ENCODE data around the gene HMX1. TPM values are rescaled to one million over a fixed set of nuclear protein-coding genes. Genes with fewer than 3 reads are reported as not detected.

HMX1 gene
- polyA plus RNA-seq, 1 donor (not counting 4 experiments of a cell fraction or from before 2014, with no cell fraction given), result not detected

- no peak for TF ChIP-seq EZH2 (IDR thresholded peaks at IDR 0.05; ENCODE audit: low read length)
- no peak for TF ChIP-seq CTCF (optimal IDR thresholded peaks at IDR 0.05 in 1 of 3, IDR thresholded peaks at IDR 0.05 in 1 of 3, conservative IDR thresholded peaks at IDR 0.05 in 1 of 3; ENCODE audit: extremely low read depth in 1 of 3, insufficient read depth in 2 of 3, low read length in 3 of 3)
- H3K79me2 ChIP-seq (ENCODE audit: control insufficient read depth, insufficient read depth, low read length), result no peaks in the 10 kb centered on the region
- no peak overlapping the region for H3K4me3 ChIP-seq (ENCODE audit: control insufficient read depth in 2 of 3, extremely low read depth in 1 of 3, insufficient read depth in 2 of 3, low read depth in 1 of 3, low read length in 3 of 3)
- H3K36me3 ChIP-seq (ENCODE audit: control insufficient read depth in 2 of 2, extremely low read depth in 1 of 2, insufficient read depth in 2 of 2, low read length in 2 of 2), result no peaks in the 10 kb centered on the region
- H3K27me3 ChIP-seq (ENCODE audit: control insufficient read depth, extremely low read depth, insufficient read depth, low read length), result no peaks in the 10 kb centered on the region
- no peak overlapping the region for H2AFZ ChIP-seq (ENCODE audit: control insufficient read depth, low read length)
- DNase-seq (ENCODE audit: low read depth, low spot score) (no peak), FAIRE-seq (no peak)
- no peak overlapping the region for H3K27ac ChIP-seq (ENCODE audit: control insufficient read depth, insufficient read depth, low read length)
- H3K9me1 ChIP-seq (ENCODE audit: control insufficient read depth, extremely low read depth, insufficient read depth, low read length), result no peaks in the 10 kb centered on the region
- no peaks in the 10 kb centered on the region for H3K4me1 ChIP-seq (ENCODE audit: control insufficient read depth, extremely low read depth, insufficient read depth, low read length)
- peaks cover 3% of the 10 kb centered on the region for H3K9me3 ChIP-seq (ENCODE audit: control insufficient read depth, low read depth, low read length)
- H4K20me1 ChIP-seq (ENCODE audit: control insufficient read depth, extremely low read depth, insufficient read depth, low read length), result no peaks in the 10 kb centered on the region
- no peak overlapping the region for H3K9ac ChIP-seq (ENCODE audit: control insufficient read depth, extremely low read depth, insufficient read depth, low read length)
- no peak overlapping the region for H3K4me2 ChIP-seq (ENCODE audit: control insufficient read depth, extremely low read depth, insufficient read depth, low read depth, low read length)
- dilution Hi-C loops (cut with MboI; ENCODE audit: extremely low pct_ligation_motif_present, low sequenced_read_pairs), result no loop called here
Measured at GRCh38 chr4:8820178-8821102, 51.2 kb downstream of the HMX1 start.

- dilution Hi-C loops (cut with MboI; ENCODE audit: extremely low pct_ligation_motif_present, low sequenced_read_pairs), result no loop called here
- no peaks in the 10 kb centered on the region for H3K4me1 ChIP-seq (ENCODE audit: control insufficient read depth, extremely low read depth, insufficient read depth, low read length)
- H2AFZ ChIP-seq (ENCODE audit: control insufficient read depth, low read length), result no peak overlapping the region
- H3K79me2 ChIP-seq (ENCODE audit: control insufficient read depth, insufficient read depth, low read length), result no peaks in the 10 kb centered on the region
- H3K4me3 ChIP-seq (ENCODE audit: control insufficient read depth in 2 of 3, extremely low read depth in 1 of 3, insufficient read depth in 2 of 3, low read depth in 1 of 3, low read length in 3 of 3), result no peak overlapping the region
- H4K20me1 ChIP-seq (ENCODE audit: control insufficient read depth, extremely low read depth, insufficient read depth, low read length), result no peaks in the 10 kb centered on the region
- DNase-seq (ENCODE audit: low read depth, low spot score) (no peak), FAIRE-seq (no peak)
- H3K27ac ChIP-seq (ENCODE audit: control insufficient read depth, insufficient read depth, low read length), result no peak overlapping the region
- peaks cover 3% of the 10 kb centered on the region for H3K9me3 ChIP-seq (ENCODE audit: control insufficient read depth, low read depth, low read length)
- no peaks in the 10 kb centered on the region for H3K27me3 ChIP-seq (ENCODE audit: control insufficient read depth, extremely low read depth, insufficient read depth, low read length)
- no peaks in the 10 kb centered on the region for H3K36me3 ChIP-seq (ENCODE audit: control insufficient read depth in 2 of 2, extremely low read depth in 1 of 2, insufficient read depth in 2 of 2, low read length in 2 of 2)
- TF ChIP-seq CTCF (optimal IDR thresholded peaks at IDR 0.05 in 1 of 3, IDR thresholded peaks at IDR 0.05 in 1 of 3, conservative IDR thresholded peaks at IDR 0.05 in 1 of 3; ENCODE audit: extremely low read depth in 1 of 3, insufficient read depth in 2 of 3, low read length in 3 of 3), result no peak
- TF ChIP-seq EZH2 (IDR thresholded peaks at IDR 0.05; ENCODE audit: low read length), result no peak
- no peak overlapping the region for H3K4me2 ChIP-seq (ENCODE audit: control insufficient read depth, extremely low read depth, insufficient read depth, low read depth, low read length)
- no peak overlapping the region for H3K9ac ChIP-seq (ENCODE audit: control insufficient read depth, extremely low read depth, insufficient read depth, low read length)
- H3K9me1 ChIP-seq (ENCODE audit: control insufficient read depth, extremely low read depth, insufficient read depth, low read length), result no peaks in the 10 kb centered on the region
Measured at GRCh38 chr4:8819473-8820177, 52.0 kb downstream of the HMX1 start.

Data from keratinocyte (primary cell).